GM21717 (cell line): Measurements from ENCODE around the gene CELA2B.
"Not testable (repeated sequence)": the region's sequence is repeated elsewhere in the genome, so short reads cannot be mapped to it uniquely, and the experiment has no call there.

Source experiments
- ATAC-seq: cut with Tn5 transposase; IDR thresholded peaks from one replicate; pipeline ENCODE4 v1.9.1; 2021; ENCODE audit warnings: mild to moderate bottlenecking, moderate library complexity; ENCODE audit not compliant: unreplicated experiment

The CELA2B gene

DNA sequence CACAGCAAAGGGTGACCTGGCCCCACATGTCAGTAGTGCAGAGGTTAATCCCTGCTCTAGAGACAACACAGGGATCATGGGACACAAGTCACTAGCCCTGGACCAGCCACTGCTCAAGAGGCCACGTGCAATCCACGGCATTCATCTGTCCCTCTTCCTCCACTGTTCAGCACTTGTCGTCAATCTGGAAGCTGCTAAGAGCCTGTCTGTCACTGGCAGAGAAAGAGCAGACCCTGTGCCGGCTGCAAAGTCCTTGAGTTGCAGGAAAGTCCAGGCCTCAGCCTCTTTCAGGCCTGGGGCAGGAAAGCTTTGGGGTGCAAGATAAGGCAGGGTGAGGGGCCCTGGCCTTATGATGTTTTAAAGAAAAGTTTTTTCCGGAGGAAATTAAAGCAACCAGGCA lies 16.7 kb downstream of the CELA2B start:
- ATAC-seq: no peak

DNA sequence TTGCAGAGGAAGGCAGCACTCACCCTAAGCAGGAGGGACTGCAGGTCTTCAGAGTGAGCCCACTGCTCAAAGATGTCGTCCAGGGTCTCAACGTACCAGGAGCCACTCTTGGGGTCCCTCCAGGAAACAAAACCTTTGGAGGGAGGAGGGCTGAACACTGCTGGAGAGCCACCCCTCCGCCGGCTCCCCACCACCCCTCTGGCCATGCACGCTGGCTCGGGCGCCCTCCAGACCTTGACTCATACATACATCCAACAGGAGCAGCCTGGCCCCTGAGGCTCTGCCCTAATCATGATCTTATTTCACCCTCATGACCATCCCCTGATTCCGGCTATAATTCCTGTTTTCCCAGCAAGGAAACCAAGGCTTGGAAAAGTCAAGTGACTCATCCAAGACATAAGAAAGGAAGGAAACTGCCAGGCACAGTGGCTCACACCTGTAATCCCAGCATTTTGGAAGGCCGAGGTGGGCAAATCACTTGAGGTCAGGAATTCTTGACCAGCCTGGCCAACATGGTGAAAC lies 18.0 kb downstream of the CELA2B start:
- ATAC-seq: no peak

DNA sequence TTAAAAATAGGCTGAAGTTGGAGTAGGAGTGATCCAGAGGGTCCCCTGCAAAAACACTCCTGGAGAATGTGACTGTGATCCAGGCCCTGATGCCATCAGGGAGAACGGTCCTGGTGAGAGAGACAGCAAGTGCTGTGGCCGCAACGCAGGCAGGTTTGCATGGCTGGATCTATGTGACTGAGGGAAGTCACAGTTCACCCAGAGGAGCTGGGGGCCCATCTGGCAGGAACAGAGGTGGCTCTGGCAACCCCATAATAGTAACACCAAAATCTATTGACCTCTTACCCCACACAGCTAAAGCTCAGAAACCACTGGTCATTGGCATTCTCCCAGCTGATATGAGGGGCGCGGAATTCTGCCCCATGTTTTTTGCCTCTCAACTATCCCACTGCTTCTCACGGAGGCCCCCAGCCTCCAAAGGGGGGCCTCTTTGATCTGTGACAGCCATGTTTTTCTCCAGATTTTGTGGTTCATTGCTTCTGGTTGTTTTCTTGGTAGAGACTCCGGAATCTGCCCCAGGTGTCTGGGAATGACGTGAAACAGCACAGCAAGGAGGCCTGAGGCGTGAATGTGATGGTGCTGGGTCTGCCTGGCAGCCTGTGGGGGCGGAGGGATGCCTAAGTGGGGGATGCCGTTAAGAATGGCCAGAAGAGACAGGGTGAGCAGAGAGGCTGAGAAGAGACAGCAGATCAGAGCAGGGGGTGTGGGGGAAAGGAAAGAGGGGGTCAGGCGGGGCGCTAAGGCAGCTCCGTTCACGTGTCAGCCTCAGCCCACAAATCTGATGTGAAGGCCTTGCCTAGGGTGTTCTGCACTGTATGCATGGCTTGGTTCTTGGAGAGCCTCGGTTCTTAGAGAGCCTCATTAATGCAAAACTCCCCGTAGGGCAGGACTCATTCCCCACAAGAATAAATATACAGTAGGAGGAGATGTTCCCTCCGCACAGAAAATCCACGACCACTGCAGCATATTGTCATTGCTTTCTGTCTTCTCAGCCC lies 24.6 kb downstream of the CELA2B start:
- ATAC-seq: no peak

DNA sequence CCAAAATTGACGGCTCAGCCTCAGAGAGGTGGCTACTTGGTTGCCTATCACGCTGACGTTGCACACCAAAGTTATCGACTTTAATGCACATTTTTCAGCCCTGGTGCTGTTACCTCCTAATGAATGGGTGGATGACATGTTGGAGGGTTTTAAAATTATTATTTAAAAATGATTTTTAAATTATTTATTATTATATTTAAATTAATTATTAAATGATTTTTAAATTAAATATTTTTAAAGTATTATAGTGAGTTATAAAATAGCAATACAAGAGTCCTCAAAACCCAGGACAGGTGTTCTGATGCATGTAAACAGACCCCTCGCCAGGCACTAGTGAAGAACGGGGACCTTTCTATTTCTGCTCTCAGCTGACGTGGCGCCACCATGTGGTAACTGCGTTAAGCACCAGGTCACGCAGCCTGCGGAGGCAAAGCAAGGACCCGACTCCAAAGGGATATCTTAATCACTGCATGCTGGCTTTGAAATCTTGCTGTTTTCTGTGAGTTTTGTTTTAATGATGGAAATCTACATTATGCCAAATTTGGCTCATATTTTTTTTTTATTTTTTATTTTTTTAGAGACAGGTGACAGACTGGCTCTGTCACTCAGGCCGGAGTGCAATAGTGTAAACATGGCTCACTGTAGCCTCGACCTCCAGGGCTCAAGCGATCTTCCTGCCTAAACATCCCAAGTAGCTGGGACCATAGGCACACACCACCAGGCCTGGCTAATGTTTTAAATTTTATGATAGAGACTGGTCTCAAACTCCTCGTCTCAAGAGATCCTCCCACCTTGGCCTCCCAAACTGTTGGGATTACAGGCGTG lies 25.5 kb downstream of the CELA2B start:
- no peak for ATAC-seq

DNA sequence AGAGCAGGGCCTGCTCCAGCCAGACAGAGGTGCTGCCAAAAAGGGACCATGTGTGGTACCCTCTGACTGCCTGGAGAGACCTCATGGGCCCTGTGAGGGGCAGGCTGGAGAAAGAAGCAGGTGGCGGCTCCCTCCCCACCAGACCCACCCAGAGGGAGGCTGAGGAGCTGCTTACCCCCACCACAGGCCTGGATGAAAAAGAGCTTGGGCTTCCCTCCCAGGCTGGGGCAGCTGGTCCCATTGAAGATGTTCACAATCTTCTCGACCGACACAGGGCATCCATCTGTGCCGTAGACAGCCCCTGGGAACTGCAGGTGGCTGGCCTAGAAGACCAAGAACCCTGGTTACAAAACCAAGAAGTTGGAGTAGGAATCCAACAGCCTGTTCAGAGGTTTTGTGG lies 28.5 kb downstream of the CELA2B start:
- ATAC-seq: no peak

DNA sequence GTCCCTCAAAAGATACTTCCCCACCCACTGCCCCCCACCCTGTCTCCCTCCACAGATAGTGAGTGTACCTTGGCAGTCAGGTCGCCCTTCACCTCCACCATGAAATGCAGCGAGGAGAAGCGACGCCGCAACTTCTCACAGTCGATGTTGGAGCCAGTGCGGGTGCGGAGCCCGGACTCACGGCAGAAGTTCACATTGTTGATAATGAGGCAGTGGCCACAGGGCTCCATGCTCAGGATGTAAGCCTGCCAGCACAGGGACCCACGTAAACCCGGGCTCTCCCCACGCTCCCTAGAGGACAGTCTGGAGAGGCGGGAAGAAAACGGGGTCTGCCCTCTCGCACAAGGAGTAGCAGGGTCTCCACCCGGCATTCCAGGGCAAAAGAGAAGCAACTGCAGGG lies 30.9 kb downstream of the CELA2B start:
- ATAC-seq: no peak

DNA sequence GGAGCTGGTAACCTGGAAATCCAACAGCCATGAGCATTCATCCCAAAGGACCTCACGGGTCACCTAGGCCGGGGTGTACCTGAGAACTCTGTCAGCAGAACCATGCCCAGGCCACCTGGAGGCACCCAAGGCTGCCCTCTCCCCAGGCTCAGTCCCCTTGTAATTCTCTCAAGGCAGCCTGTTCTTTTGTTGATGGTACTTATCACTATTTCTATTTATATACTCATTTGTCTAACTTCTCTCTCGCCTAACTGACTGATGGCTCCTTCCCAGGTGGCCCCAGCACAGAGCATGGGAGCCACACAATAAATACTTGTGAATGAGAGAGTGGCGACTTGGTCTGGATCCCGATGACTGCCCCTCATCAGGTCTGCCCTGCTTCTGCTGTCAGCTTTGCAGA lies 31.4 kb downstream of the CELA2B start:
- ATAC-seq: no peak

DNA sequence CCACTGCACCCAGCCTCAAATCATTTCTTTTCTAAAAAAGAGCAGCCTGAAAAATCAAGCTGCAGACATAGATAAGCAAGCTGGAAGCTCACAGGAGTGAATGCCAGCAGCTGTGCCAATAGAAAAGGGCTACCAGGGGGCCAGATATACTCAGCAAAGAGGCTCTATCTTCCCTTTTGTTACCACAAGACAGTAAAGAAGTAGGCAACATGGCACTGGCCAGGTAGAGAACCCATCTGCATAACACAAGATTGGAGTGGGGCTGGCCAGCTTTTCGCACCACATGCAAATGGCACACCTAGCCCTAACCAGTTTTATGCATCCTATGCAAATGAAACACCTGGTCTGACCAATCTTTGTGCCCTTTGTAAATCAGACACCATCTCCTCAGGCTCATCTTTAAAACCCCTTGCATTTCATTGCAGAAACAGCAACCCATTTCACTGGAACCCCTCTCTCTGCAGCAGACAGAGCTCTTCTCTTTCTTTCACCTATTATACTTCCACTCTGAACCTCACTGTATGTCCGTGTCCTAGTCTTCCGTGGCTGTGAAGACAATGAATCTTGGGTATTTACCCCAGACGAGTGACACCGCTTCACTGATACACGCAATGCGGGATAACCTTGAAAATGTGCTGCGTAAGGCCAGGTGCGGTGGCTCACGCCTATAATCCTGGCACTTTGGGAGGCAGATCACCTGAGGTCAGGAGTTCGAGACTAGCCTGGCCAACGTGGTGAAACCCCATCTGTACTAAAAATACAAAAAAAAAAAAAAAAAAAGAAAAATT lies 33.0 kb downstream of the CELA2B start:
- no peak for ATAC-seq

DNA sequence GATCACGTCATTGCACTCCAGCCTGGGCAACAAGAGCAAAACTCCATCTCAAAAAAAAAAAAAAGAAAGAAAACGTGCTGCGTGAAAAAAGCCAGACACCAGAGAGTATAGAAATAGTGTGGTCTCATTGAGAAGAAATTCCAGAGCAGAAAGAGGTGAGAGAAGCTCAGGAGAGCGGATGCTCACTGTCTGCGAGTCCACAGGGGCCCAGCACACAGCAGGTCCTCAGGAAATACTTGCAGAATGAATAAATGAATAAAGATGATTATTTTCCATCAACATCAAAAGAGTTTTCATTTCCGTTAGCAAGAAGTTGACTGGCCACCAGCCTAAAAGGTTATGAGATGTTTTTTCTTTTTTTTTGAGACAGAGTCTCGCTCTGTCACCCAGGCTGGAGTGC lies 33.7 kb downstream of the CELA2B start:
- no peak for ATAC-seq

DNA sequence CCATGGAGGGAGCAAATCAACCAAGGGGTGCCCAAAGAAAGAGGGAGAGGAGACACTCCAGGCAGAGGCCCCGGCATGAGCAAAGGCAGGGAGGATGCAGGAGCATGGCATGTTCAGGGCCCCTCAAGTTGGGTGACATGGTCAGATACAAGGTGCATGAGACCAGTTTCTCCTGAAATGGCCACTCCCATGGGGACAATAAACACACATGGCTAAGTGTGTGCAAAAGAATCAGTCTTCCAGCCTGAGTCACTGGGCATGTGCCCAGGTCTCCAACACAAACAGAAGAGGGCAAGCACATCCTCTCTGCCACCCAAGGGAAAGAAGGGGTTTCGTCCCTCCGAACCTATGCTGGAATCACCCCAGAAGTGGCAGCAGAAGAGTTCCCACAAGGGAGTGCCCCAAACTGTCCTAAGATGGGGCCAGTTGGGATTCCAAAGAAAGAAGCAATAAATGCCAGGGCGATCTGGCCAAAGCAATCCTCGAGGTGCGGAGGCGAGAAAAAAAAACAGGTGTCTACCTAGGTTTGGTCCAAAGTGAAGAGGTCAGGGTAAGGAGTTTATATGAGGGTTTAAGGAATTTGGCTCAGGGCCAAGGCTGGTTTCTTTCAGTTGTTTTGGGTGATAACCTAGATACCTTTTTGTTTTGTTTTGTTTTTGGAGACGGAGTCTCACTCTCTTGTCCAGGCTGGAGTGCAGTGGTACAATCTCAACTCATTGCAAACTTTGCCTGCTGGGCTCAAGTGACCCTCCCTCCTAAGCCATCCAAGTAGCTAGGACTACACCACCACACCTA lies 34.9 kb downstream of the CELA2B start:
- no peak for ATAC-seq

DNA sequence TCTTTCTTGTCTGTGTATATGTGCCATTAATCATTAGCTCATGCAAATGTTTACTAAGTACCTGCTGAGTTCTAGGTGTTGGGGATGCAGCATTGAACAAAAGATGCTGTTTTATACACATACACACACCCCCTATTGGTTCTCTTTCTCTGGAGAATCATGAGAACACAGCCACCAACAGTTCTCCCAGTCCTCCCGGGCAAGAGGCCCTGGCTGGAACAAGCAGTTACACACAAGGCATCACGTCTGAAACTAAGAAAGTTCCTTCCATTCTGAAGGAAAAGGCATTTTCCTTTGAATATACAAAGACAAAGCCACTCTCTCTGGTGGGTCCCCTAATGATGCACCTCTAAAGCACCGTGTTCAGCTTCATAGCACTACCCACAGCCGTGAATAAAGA lies 37.3 kb downstream of the CELA2B start:
- no peak for ATAC-seq

DNA sequence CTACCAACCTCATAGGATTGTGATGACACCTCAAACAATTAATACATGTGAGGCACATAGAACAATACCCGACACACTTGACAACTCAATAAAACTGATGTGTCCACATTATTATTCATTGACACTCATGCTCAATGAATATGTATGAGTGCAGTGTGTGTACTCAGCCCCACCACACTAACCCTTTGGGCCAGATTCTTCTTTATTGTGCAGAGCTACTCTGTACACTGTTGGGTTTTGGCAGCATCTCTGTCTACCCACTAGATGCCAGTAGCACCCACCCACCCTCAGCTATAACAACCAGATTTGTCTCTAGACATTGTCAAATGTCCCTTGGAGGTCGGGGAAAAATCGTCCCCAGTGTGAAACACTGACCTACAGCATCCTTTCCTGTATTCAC lies 38.0 kb downstream of the CELA2B start:
- ATAC-seq: no peak

DNA sequence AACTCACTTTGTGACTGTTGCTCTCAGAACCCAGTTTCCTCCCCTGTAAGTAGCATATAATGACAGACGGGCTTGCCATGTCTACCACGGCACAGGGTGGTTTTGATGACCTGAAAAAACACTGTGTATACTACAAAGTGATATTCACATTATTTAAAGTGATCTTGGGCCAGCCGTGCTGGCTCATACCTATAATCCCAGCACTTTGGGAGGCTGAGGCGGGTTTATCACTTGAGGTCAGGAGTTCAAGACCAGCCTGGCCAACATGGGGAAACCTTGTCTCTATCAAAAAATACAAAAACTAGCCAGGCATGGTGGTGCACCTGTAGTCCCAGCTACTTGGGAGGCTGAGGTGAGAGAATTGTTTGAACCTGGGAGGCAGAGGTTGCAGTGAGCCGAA lies 38.7 kb downstream of the CELA2B start:
- not testable (repeated sequence) for ATAC-seq

DNA sequence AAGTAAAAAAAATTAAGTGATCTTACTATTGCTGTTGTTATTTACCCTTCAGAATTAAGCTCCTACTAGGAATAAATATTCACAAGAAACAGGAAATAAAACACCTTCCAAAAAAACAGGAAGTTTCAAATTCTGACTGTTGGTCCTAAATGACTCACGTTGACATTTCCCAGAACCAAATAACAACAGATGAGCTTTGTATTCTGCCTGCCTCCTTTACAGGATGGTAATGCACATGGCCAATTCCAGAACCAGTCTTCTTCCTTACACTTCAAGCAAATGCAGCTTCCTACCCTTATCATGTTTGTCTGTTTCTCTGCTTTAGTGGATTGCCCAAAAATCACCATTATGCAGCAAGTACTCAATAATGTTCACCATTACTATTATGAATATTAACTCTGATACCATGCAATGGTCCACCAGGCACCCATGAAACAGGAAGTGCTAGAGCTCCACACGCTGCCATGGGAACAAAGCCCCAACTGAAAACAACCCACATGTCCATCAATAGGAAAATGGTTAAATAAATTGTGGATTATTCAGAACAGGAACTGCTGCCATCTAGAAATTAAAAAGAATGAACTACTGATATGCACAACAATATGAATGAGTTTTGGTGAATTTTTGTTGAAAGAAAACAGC lies 39.2 kb downstream of the CELA2B start:
- ATAC-seq: no peak

DNA sequence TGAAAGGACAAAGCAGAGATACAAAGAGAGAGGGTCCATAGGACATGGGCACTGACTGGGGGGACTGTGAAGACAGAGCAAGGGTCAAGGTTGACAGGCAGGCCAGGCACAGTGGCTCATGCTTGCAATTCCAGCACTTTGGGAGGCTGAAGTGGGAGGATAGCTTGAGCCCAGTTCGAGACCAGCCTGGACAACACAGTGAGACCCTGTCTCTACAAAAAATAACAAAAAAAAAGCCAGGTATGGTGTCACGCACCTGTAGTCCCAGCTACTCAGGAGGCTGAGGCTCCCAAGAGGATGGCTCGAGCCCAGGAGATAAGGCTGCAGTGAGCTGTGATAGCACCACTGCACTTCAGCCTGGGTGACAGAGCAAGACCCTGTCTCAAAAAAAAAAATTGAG lies 43.7 kb downstream of the CELA2B start:
- ATAC-seq: no peak

DNA sequence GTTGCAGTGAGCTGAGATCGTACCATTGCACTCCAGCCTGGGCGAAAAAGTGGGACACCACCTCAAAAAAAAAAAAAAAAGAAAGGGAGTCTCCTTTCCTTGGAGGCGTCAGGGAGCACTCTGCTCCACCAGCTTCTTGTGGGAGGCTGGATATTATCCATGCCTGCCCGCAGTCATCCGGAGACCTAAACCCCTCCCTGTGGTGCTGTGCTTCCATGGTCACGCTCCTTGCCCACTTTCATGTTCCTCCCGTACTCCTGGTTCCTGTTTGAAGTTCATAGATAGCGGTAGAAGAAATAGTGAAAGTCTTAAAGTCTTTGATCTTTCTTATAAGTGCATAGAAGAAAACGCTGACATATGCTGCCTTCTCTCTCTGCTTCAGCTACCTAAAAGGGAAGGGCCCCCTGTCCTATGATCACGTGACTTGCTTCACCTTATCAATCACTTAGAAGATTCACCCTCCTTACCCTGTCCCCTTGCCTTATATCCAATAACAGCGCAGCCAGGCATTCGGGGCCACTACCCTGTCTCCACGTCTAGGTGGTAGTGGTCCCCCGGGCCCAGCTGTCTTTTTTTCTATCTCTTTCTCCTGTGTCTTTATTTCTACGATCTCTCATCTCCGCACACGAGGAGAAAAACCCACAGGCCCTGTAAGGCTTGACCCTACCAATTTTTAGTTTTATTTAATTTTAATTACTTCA lies 45.5 kb downstream of the CELA2B start:
- not testable (repeated sequence) for ATAC-seq

DNA sequence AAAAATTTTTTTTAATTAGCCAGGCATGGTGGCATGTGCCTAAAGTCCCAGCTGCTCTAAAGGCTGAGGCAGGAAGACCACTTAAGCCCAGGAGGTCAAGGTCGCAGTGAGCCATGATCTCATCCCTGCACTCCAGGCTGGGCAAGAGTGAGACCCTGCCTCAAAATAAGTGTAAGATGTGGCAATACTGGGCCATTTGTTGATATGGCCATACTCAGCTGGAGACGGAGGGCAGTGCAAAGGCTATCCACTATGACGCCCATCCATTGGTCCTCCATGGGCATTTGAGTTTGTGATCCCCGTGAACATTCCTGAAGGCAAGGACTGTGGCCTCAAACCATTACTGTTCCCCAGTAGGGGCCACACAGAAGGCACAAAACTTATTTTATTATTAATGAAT lies 46.6 kb downstream of the CELA2B start:
- ATAC-seq: no peak

DNA sequence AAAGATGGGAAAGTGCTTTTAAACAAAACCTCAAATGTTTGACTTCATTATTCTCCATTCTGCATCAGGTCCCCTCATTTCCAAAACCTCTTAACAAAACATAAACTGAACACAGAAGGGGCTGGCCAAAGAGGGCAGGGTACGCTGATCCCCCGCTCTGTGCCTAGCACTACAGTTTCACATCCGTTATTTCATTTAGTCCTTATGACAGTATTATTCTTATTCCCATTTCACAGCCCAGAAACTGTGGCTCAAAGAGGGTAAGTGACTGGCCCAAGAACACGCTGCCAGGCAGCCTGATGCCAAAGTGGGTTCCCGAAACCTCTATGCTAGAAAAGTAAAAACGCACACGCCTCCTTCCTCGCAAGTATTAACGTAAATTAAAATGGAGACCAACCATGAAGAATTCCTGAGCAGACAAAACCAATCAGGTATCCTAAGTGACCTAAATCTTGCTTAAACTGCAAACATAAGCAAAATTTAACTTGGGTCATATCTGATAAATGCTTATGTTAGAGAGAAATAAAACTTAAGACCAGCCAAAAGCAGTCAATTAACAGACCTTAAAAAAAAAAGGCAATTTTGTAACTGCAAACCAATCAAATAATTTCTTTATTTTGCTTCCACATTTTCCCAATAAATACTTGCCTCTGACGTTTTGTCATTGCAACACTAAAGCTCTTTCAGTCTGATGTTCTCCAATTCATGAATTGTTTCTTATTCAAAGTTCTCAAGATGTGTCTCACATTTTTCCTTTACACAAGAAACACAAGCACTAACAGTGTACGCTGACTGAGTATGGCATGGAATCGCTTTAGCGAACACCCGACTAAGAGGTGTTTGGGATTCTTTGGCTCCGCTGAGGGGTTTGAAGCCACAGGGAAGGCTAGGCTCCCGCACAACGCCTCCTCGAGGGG lies 47.5 kb downstream of the CELA2B start:
- no peak for ATAC-seq
